IPS-18c (cell line): ENCODE results near the gene STAT5A.
"Not testable (repeated sequence)": the region's sequence is repeated elsewhere in the genome, so short reads cannot be mapped to it uniquely, and the experiment has no call there.

Experiments used
- H3K4me3 ChIP-seq: 2 replicates; pipeline ENCODE4 v1.7.0; 2013; ENCODE audit warnings: low read depth, mild to moderate bottlenecking, low read length, moderate library complexity; ENCODE audit not compliant: insufficient read depth
- H3K9me3 ChIP-seq: one replicate; pipeline ENCODE4 v1.6.1; 2013; ENCODE audit warnings: mild to moderate bottlenecking, low read length, moderate library complexity; ENCODE audit not compliant: control insufficient read depth, insufficient read depth

Gene STAT5A

DNA sequence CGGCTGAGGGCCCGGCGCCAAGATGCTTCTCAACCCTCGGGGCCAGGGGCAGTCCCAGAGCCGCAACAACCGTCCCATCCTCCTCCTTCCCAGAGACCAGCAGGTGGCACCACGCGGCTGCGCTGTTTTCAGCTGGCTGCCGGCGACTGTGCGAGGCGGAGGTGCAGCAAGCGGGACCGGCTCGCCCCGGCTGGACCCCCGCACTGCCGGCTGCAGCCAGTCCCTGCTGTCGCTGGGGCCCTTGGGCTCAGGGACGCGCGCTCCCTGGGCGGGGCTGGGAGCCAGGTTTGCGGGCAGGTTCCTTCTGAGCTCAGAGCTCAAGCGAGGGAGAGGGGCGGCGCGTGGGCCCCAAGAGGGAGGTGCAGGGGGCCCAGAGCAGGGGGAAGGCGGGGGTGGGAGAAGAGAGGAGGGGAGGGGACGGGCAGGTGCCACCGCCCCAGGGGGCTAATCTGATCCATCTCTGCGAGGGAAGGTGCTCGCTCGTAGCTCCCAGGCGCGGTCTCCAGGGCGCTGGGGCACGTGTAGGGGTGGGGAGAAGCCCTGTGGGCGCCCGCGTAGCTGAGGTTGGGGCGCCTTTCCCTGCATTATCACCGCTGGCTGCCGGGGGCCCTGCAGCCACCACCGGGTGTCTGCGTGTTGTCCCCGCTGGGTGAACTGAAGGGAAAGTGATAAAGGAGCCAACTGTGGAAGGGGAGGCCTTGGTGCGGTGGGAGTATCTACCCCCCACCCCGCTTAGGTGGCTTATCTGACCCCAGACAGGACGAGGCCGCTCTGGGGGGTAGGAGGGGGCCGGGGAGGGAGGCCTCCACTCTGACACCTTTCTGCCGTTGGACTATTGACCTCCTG is 24.2 kb downstream of the STAT5A start:
- no peaks in the 10 kb centered on the region for H3K9me3 ChIP-seq
- H3K4me3 ChIP-seq, result no peak overlapping the region; the same call in 1 of the 2 replicates

DNA sequence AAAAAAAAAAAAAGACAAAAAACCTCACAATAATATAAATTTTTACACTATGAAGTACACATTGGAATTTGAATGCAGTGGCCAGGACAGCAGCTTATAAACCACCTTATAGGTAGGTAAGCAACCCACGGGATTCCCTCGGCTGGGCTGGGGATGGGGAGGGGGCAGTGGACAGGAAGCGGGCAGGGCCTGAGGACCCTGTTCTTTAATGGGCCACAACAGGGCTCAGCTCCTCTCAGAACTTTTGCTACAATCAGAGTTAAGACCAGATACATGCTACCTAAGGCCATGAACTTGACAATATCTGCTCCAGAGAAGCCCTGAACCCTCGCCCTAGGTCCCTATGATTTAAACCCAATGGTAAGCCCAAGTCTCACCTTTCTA is 25.1 kb downstream of the STAT5A start:
- no peak overlapping the region for H3K4me3 ChIP-seq
- H3K9me3 ChIP-seq, result no peaks in the 10 kb centered on the region

DNA sequence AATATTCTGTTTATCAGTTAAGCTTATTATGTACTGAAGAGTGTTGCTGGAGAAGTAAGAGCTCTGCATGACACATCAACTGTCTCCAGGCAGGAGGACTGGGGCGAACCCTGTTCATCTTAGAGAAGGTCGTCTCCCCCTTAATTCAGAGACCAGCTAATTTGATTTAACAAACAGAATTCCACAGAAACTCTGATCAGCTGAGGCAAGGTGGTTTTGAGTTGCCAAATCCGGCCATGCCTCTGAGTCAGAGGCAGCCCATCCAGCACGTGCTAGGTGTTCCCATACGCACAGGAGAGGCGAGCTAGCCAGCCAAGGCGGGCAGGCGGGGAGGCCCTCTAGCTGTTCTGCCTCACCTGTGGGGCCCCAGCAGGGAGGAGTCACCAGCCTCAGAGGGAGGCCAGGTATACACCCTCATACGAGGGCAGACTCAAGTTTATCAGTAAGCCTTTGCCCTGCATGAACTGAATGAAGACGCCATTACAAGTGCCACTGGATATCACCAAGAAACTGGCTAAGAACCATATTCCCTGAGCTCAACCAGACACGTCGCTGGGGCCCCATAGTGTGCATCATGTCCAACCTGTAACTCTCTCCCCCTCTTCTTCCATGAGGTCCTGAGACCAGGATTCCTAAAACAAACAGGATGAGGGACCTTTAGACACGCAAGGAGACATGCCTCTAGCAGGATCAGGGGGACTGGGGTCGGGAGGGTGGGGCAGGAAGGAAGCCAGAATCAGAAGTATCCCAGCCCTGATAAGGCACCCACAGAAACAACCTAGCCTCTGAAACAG is 25.7 kb downstream of the STAT5A start:
- H3K9me3 ChIP-seq, result no peaks in the 10 kb centered on the region
- H3K4me3 ChIP-seq, result no peak overlapping the region

DNA sequence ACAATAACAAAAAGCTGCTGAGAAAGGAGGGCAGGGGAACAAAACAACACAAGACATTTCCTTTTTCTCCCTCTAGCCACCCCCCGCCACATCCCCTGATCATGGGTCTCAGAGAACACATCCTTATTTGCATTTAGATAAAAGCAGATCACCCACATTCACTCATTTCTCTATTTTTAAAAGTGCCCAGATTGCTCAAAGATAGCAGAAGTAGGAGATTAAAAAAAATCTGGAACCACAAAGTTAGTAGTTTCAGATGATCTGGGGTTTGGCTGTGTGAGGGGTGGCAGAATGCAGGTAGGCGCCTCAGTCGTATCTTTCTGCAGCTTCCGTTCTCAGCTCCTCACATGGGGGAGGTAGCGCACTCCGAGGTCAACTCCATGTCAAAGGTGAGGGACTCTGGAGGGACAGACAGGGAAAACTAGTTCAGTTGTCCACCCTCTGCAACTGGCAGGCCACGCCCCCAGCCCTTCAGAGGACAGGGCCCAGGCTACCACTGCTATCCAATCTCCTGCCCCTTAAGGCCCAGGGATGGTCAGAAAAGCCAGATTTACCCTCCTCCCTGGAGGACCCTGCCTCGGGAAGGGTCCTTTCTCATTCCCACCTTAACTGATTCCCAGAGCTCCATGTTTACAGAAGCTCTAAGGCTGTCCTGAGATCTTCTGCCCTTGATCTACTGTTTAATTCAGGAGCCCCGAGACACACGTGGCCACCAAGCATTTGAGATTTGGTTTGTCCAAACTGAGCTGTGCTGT is 27.3 kb downstream of the STAT5A start:
- Histone ChIP-seq H3K9me3 (no peaks in the 10 kb centered on the region), H3K4me3 (no peak overlapping the region)

DNA sequence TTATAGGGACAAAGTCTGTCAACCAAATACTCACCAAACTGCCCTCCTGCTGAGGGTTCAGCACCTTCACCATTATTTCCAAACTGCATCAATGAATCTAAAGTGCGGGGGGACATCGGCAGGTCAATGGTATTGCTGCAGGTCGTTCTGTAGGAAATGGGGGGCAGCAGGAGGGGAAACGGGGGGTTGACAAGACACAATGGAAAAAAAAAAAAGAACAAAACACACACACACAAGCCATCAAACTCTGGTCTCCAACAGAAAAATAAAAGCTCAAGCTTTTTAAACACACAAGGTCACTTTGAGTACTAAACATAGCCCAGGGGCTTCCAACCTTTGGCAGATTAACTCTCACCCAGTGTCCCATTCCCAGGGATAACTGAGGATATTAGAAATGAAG is 28.5 kb downstream of the STAT5A start:
- no peaks in the 10 kb centered on the region for H3K9me3 ChIP-seq
- H3K4me3 ChIP-seq, result no peak overlapping the region

DNA sequence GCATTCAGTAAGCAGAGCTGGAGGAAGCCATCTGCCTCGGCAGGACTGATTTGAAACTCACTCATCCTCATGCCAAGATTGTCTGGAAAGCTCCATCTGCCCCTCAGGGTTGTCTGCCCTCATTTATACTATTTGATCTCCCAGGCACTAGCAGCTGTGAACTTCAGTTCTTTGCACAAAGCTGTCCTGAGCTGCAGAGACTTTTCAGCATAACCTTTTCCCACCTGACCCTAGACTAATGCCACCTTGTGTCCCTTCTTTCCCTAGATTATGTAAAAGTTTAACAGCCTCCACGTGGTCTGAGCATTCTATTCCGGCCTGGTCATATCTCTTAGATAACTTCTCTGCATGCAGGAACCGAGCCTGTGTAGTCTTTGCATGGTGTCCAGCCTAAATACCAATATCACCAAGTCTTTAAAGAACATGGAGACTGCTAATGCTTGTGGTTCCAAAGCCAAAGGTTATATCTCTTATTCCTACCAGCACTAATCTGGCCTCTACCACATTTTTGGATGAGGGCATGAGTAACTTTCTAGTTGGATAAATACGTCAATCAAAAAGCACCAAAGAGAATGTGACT is 29.1 kb downstream of the STAT5A start:
- no peak overlapping the region for H3K4me3 ChIP-seq
- H3K9me3 ChIP-seq, result no peaks in the 10 kb centered on the region

DNA sequence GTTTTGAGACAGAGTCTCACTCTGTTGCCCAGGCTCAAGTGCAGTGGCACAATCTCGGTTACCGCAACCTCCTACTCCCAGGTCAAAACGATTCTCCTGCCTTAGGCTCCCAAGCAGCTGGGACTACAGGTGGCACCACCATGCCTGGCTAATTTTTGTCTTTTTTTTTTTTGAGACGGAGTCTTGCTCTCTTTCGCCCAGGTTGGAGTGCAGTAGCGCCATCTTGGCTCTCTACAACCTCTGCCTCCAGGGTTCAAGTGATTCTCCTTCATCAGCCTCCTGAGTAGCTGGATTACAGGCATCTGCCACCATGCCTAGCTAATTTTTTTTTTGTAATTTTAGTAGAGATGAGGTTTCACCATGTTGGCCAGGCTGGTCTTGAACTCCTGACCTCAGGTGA is 29.7 kb downstream of the STAT5A start:
- H3K9me3 ChIP-seq, H3K4me3 ChIP-seq: not testable (repeated sequence)

DNA sequence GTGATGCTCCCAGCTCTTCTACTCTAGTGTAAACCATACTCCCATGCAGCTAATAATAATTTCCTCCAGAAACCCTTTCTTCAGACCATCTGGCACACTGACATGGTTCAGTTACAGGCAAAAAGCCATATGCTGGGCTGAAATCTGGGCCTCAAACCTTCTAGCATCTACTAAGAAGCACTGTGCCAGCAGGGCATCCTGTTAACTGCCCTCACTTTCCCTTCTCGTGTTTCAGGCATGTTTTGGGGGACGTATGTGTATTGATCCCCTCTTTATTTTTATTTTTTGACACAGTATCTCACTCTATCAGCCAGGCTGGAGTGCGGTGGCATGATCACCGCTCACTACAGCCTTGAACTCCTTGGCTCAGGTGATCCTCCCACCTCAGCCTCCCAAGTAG is 33.3 kb downstream of the STAT5A start:
- Histone ChIP-seq H3K4me3 (no peak overlapping the region), H3K9me3 (no peaks in the 10 kb centered on the region)

DNA sequence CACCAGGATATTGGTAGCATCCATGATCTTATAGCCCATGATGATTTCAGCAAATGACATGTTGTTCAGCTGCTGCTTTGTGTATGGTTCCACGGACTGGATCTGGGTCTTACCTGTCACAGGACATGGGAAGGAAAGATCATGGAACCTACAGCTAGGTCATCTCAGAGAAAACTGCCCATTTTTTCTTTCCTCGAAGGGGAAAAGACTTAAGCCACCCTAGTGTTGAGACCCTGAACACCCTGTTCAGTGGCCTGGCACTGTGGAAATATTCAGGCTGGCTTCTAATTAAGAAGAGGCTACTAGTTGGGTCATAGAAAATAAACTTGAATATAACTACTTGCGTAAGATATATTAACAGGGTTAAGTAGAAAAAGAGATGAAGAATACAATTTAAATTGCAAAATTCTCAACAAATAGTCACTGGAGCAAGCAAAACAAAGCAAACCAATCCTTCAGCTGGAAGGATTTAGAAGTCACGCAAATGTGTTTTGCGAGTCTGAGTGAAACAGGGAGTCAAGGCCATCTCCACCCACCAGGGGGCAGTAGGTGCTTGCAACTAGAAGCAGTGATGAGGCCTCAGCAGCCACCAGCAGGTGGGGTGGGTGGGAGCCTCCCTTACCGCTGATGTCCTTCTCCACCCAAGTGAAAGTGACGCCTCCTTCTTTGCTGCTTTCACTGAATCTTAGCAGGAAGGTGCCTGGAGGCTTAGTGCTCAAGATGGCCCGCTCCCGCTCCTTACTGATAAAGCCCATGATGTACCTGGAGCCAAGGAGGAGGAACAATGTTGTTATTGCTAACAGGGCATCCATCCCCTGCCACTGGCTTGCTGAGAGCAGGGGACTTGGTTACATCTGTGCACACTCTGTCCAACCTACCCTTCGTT is 34.3 kb downstream of the STAT5A start:
- Histone ChIP-seq H3K4me3 (no peak overlapping the region), H3K9me3 (no peaks in the 10 kb centered on the region)

DNA sequence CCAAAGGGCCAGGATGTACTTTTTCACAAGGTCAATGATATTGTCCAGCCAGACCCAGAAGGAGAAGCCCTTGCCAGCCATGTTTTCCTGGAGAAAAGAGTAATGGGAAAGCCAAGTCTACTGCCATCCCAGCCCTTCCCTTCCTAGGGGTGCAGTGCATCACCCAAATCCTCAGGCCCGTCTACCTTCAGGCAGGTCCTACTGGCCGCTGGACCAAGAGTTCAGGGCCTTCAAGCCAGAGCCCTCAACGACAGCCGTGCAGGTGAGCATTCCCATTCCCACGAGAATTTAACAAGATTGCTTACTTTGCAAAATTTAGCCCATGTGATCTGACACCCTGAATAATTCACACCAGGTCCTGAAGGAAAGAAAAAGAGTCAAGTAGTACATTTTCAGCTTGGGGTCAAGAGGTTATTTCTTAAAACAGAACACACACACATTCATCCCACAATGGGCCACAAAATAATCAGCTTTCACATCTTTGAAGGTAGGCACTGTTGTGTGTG is 35.0 kb downstream of the STAT5A start:
- Histone ChIP-seq H3K9me3 (no peaks in the 10 kb centered on the region), H3K4me3 (no peak overlapping the region)

DNA sequence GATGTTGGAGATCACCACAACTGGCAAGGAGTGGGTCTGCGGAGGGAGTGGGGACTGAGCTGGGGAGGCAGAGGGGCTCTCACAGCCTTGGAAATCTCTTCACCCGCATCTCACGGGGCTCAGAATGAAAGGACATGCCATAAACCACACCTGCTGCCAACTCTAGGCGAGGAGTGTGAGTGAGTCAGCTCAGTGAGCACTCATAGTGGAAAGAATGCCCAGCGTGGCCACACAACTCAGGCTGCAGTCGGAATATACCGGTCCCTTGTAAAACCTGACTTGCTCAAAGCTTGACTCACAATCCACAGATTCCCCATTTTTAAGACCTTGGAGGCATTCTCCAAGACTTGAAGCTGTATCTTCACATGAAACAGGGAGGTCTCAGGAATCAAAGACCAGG is 36.7 kb downstream of the STAT5A start:
- Histone ChIP-seq H3K9me3 (no peaks in the 10 kb centered on the region), H3K4me3 (no peak overlapping the region)

DNA sequence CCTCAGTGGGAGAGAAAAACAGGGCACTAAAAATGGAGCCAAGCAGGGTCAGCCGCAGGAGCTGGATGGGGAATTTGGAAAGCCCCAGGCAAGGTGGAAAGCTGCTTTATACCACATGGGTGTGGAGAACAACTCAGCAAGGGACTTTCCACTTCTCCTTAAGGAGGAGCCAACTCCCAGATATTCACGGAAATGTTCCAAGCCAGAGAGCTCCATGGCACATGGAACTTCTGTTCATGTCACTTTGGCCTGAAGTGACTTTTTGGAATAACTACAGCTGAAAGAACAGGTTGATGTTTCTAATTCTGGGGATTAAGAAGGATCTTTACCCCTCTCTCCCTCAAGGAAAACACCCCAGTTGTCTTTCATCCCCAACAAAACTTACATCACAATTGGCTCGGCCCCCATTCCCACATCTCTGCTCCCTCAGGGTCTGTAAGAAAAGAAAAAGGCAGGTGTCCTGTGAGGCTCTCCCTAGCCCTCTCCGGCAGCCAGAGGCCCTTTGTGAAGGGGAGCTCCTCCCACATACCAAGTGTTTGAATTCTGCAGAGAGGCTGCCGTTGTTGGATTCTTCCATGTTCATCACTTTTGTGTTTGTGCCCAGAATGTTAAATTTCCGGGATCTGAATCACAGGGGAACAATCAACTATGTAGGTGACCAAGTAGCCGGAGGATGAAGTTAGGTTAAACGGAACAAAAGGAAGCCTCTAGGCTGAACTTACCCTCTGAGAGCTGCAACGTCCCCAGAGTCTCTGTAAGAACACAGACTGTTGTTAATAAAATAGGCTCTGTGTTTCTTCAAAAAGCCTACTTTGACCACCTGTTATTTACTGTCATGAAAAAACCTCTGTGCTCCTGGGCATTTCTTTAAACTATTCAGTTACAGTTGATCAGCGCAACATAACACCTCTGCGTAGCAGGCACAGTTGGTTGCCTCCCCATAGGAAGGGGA is 41.0 kb downstream of the STAT5A start:
- Histone ChIP-seq H3K4me3 (no peak overlapping the region), H3K9me3 (no peaks in the 10 kb centered on the region)

DNA sequence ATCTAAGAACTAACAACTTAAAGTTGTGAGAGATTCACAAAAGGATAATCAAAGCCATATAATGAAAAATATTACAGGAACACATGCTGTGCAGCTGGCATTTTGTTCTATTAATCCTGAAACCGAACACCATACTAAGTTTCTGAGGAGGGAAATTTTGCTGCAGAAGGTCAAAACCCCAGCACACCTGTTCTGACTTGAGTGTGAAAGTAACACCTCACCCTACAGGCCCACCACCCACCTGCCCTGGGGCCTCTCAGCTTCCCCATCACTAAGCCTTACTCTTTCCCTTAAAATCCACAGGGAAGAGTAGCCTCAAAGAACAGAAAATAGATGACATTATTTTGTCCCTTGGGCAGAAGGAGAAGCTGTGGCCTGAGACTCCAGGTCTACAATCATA is 44.8 kb downstream of the STAT5A start:
- H3K9me3 ChIP-seq, result no peaks in the 10 kb centered on the region
- H3K4me3 ChIP-seq, result no peak overlapping the region

DNA sequence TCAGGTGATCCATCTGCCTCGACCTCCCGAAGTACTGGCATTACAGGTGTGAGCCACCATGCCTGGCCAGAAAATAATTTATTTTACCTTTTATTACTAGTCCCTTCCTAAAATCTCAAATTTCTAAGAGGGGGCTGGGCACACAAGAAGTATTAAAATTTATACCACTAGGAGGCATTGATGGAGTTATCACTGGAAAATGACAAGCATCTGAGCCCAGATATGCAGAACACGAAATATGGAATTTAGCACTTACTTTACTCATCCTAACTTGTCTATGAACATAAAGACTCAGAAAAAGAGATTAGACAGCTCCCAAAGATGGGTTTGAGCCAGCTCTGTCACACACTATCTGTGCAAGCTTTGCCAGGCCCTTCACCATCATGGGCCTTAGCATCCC is 46.4 kb downstream of the STAT5A start:
- no peak overlapping the region for H3K4me3 ChIP-seq
- H3K9me3 ChIP-seq, result no peaks in the 10 kb centered on the region

DNA sequence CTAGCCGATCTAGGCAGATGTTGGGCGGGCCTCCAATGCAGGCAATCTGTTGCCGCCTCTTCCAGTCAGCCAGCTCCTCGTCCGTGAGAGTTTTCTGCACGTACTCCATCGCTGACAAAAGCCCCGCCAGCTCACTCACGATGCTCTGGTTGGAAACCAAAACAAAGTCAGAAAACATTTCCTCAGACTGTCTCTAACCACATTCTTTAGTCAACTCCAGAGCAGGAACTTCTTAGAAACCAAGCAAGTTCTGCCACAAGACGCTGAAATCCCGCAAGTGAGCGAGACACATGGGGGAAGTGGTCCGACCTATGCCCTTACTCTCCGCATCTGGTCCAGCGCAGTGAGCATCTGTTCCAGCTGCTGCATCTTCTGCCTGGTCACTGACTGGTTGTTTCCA is 49.1 kb downstream of the STAT5A start:
- no peak overlapping the region for H3K4me3 ChIP-seq
- no peaks in the 10 kb centered on the region for H3K9me3 ChIP-seq
